NCI-H146 (cell line): ENCODE data around the gene AVPR2.
A peak's percentile ranks its signal among the peaks of the same experiment; 100 is the strongest.

ENCODE experiments used
- DNase-seq: peaks from one replicate; lab custom pipeline; 2025; lab: John Stamatoyannopoulos, UW

Gene AVPR2

DNA sequence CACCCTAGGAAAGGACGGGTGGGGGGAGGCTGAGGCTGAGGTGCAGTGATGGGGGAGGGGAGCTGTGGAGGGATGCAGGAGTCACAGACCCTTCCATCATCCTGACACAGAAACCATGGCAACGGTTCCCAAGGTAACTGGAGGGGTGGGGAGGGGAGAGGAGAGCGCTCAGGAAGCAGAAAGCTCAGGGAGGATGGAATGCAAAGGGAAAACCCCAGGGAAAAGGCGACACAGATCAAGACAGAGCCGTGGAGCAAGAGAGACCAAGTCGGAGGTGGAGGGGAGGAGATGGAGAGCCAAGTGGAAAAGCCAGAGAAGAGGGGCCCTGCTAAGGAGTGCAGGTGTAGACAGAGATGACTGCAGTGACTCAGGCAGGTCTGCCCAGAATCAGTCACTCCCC lies 33.0 kb upstream of the AVPR2 start:
- DNase-seq, result no peak

- no peak for DNase-seq
Observed at GRCh38 chrX:153871946-153872878, 32.3 kb upstream of the AVPR2 start.

DNA sequence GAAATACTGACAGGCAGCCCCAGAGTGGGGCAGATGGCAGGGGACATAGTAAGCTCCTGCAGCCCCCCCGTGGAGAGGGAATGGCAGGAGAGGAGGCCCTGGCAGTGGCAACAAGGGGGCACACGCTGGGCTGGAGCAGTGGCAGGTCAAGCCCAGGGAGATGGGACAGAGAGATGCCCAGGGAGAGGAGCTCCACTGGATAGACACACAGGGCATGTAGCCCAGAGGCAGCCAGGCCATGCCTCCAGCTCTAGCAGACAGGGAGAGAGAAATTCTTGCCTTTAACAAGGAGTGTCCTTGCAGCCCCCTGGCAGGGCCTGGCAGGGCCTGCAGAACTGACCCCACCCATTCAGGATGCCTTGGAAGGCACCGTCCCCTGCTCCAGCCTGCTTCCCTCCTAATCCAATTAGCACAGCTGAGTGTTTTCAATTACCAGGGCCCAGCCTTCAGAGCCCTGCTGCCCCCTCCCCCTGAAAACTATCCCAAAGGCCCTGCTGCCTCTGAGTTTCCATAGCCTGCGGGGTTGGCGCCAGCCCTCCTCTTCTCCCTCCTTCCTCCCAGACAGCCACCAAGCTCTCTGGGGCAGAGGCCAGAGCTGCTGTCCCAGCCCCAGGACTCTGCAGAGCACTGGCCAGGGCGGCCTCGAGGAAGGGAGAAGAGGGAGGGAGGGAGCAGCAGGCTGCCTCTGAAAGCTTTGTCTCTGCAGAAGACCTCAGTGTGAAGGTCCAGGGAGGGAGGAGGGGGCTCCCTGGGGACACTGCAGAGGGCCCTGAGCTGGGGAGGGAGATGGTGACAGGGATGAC lies 31.0 kb upstream of the AVPR2 start:
- DNase-seq, result no peak

GRCh38 chrX:153874085-153874365 lies 30.4 kb upstream of the AVPR2 start:
- no peak for DNase-seq

- DNase-seq, result no peak
Observed at GRCh38 chrX:153874366-153875125, 29.9 kb upstream of the AVPR2 start.

GRCh38 chrX:153875391-153876111 lies 28.9 kb upstream of the AVPR2 start:
- peak; percentile 32 for DNase-seq

GRCh38 chrX:153876112-153876491 lies 28.4 kb upstream of the AVPR2 start:
- DNase-seq, result no peak

GRCh38 chrX:153877571-153878261 lies 26.8 kb upstream of the AVPR2 start:
- DNase-seq, result no peak

- DNase-seq, result no peak
Observed at GRCh38 chrX:153878345-153878744, 26.1 kb upstream of the AVPR2 start.

DNA sequence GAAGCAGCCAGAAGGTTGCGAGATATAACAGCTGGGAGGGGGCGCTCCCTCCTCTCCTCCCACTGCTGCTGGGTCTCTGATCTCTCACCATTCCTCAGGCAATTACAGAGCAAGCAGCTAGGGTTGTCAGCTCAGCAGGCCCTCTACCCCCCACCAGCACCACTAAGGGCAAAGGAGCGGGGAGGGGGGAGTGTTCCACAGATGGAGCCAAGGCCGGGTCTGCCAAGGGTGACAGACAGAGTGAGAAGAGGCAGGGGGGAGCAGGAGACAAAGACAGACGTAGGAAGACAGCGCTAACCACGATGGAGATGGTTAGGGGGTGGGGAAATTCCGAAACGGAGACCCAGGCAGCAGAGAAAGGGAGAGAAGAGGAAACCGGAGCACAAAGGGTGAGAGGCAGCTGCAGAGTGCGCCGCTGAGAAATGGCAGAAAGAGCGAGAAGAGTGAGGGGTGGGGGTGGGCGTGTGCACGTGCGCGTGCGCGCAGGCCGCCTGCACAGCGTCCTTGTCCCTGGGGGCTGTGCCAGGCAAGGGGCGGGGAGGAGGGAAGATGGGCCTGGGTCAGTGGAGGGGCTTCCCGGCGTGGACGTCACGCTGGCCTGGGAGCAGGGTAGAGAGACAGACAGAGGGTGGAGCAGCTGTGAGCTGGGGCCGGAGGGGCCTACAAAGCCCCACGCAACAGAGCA lies 25.4 kb upstream of the AVPR2 start:
- peak; percentile 81 for DNase-seq

- DNase-seq, result no peak
Observed at GRCh38 chrX:153879741-153880439, 24.6 kb upstream of the AVPR2 start.

- DNase-seq, result peak; percentile 11
Observed at GRCh38 chrX:153880440-153880815, 24.0 kb upstream of the AVPR2 start.

GRCh38 chrX:153881281-153881680 lies 23.2 kb upstream of the AVPR2 start:
- DNase-seq, result no peak

DNA sequence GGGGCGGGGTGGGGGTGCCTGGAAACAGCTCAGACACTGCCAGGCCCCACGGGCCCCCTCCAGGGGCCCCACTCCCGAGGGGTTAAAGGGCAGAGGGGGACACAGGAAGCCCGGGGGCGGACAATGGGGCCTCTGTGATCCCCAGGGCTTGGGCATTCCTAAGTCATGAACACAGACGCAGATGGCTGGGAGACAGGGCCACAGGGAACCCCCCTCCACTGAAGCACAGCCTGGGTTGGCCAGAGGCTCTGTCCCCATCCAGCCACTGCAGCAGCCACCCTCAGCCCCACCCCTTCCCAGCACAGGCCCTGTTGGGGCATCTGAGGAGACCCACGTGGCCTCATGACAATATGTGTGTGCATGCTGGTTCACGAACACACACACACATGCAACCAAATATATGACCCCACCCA lies 22.4 kb upstream of the AVPR2 start:
- DNase-seq, result no peak

DNA sequence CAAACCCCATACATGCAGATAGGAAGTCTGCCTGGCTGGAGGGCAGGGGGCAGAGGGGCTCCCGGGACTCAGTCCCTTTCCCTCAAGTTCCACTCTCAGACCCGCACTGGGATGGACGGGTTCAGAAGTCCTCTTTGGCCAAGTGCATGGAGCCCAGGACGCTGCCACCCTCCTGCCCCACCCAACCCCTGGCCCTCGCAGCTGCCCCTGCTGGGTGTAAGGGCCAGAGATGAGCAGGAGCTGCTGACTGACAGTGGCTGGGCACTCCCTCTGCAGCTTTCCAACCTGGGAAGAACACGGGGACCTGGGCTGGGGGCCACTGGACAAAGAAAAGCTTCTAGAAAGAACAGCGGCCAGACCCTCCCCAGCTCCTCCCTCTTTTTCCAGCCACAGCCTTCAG lies 21.9 kb upstream of the AVPR2 start:
- no peak for DNase-seq

GRCh38 chrX:153883163-153883843 lies 21.2 kb upstream of the AVPR2 start:
- no peak for DNase-seq

GRCh38 chrX:153884136-153884535 lies 20.3 kb upstream of the AVPR2 start:
- peak; percentile 38 for DNase-seq

DNA sequence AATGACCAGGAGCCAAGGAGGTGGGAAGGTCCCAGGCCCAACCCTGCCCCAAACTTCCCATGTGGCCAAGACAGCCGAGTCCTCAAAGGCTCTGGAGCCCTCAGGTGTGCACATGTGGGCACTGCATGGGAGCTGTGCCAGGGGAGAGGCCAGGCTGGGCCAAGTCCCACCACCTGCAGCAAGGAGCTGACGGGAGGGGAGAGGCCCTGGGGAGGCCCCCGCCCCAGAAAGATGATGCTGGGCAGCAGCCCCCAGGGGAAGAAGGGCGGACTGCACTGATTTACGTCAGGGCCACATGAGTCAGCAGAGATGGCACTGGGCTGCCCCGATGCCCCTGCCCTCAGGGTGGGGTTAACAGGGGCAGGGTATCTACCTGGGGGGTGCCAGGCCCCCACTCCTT lies 19.9 kb upstream of the AVPR2 start:
- DNase-seq, result peak; percentile 30

DNA sequence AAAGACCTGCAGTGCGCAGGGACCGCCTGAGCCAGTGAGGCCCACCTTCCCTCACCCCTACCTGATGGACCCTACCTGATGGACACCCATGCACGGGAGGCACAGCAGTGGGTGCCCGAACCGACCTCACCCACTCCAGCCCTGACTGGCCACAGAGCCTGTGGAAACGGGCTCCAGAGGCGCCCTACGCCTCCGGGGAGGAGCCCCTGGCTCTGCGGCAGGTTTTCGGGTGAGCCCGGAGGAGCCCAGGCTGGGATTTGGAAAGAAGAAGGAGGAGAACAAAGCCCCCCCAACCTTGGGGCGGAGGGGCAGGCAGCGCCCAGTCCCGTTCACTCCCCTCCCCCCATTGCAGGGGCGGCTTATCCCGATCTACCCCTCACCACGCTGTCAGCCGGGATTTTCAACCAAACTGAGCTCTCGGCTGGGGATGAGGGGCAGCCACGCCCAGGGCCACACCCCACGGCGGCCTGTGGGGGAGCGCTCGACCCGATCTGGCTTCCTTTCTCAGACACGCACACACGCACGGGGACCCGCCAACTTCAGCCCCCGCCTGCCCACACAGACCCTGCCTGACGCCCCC lies 19.2 kb upstream of the AVPR2 start:
- no peak for DNase-seq
